GM18861 (cell line): ENCODE data around the gene GLI2.

ENCODE experiments used
- ATAC-seq: cut with Tn5 transposase; IDR thresholded peaks from one replicate; pipeline ENCODE4 v1.9.1; 2021; ENCODE audit not compliant: unreplicated experiment

Gene GLI2

GRCh38 chr2:120712180-120712681 is 23.4 kb upstream of the GLI2 start:
- no peak for ATAC-seq

DNA sequence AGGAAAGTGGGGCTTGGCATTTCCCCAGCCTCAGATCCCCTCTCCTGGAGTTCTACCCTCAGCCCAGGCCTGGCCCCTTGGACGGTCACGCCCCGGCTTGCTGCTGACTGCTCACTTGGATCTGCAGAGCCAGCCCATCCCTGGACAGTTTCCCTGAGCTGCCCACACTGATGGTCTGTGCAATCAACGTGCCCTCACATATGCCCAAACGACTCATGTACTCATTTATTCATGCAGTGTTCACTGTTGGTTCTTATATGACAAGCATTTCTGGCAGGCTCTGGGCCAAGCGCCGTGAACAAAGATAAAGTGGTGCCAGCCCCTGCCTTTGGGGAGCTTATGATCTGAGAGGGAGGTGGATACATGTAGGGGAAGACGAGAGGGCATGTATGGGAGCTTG is 20.3 kb upstream of the GLI2 start:
- no peak for ATAC-seq

GRCh38 chr2:120715941-120716340 is 19.7 kb upstream of the GLI2 start:
- ATAC-seq, result no peak

GRCh38 chr2:120716641-120717585 is 18.8 kb upstream of the GLI2 start:
- ATAC-seq, result no peak

- no peak for ATAC-seq
Observed at GRCh38 chr2:120719491-120719890, 16.2 kb upstream of the GLI2 start.

GRCh38 chr2:120720231-120720630 is 15.4 kb upstream of the GLI2 start:
- no peak for ATAC-seq

- no peak for ATAC-seq
Observed at GRCh38 chr2:120720746-120721375, 14.8 kb upstream of the GLI2 start.

- no peak for ATAC-seq
Observed at GRCh38 chr2:120722246-120722567, 13.5 kb upstream of the GLI2 start.

- ATAC-seq, result no peak
Observed at GRCh38 chr2:120722568-120723421, 12.9 kb upstream of the GLI2 start.

- ATAC-seq, result no peak
Observed at GRCh38 chr2:120726245-120726644, 9.4 kb upstream of the GLI2 start.

DNA sequence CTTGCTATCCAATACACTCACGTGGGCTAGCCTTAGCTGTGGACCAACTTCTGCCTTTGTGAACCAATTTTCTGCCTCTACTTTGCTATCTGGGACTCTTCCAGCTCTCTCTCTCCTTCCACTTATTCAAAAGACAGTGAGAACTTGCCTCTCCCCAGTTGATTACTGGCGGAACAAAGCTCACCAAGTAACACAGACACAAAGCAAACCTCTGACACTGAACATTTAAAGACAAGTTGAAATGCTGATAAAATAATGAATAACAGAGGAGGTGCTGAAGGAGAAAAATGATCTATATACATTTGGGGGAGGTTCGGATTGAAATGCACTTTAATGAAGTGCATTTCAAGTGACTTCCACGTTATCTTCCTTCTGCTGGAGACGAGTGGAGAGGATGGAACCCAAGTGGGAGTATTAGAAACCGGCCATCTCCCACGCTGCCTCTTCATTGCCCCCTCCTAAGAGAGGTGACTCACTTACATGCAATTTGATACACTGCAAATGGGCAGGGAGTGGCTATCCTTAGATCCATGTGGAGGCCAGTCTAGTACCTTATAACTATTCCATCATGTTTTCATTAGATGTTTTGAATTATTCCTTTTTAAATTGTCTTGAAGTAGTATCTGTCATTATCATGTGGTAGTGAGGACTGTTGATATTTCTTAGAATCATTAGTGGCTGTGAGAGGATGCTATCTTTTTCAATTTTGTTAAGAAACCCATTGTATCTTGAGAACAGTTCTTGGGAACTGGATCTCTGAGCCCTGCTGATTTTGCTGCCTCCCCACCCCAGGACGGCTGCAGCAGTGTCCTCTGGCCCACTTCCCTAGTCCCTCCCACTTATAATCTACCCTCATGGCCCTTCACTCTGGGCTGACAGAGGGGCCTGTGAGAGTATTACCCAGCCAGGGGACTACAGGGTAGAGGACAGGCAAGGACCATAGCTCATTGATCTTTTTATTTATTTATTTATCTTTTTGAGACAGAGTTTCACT is 6.0 kb upstream of the GLI2 start:
- ATAC-seq, result no peak

DNA sequence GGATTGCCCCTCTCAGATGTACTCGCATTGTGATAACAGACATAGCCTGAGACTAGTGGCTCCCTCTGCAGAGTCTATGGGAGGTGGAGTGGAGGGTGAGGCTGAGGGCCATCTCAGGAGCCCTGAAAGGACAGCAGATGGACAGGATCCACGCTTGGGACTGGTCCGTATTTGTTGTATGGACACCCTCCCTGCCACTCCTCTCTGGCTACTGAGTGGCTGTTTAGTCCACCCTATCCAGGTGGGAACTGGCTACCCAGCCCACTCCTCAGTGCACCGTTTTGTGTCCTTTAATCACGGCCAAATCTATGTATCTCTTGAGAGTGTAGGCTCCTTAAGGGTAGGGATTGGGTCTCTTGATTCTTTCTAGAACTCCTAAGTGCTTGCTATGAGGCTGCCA is 4.5 kb upstream of the GLI2 start:
- no peak for ATAC-seq

DNA sequence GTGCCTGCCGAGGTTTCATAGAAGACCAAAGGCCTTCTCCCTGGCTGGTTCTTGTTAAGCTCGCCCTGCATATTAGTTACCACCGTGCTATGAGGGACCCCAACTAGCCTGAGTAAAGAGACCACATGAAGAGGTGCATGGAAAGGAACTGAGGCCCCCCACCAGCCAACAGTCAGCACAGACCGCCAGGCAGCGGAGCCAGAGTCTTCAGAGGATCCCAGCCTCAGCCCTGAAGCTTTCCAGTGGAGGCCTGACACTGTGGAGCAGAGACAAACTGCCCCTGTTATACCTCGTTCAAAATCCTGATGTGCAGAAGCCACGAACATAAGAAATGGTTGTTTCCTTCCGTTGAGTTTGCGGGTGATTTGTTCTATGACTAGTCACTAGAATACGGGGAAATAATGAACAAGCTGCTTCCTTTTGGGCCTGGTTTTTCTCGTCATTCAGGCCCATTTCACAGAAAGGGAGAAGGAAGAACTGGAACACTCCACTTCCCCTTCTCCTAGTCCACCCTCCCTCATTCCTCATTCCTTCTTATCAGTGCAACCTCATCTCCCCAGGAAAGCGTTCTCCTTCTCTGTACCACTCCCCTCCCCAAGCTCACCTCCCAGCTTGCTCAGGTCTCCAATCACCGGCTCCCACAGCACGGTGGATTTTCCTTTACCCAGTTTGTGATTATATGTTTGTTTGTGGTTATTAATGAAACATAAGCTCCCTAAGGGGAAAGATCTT is 3.0 kb upstream of the GLI2 start:
- no peak for ATAC-seq

GRCh38 chr2:120733238-120733932 is 2.3 kb upstream of the GLI2 start:
- ATAC-seq, result no peak

GRCh38 chr2:120734930-120735651 is 577 bp upstream of the GLI2 start:
- ATAC-seq, result no peak

DNA sequence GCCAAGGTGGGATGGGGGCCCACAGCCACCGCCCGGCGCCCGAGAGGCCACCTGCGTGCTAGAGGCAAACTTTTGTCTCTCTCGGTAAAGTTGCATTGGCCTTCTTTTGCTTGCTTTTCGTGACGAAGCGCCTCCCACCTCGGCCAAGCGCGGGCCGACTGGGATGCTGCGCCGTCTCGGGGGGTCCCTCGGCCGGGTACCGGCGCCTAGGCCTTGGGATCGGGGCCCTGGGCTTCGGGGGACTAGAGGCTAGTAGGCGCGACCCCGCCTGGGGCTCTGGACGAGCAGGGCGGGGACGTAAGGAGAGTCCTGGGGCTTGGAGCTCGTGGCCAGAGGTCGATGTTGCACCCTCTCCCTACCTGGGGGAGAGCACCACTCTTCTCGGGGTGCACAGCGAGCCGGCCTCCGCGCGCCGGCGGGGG is 545 bp downstream of the GLI2 start:
- no peak for ATAC-seq

DNA sequence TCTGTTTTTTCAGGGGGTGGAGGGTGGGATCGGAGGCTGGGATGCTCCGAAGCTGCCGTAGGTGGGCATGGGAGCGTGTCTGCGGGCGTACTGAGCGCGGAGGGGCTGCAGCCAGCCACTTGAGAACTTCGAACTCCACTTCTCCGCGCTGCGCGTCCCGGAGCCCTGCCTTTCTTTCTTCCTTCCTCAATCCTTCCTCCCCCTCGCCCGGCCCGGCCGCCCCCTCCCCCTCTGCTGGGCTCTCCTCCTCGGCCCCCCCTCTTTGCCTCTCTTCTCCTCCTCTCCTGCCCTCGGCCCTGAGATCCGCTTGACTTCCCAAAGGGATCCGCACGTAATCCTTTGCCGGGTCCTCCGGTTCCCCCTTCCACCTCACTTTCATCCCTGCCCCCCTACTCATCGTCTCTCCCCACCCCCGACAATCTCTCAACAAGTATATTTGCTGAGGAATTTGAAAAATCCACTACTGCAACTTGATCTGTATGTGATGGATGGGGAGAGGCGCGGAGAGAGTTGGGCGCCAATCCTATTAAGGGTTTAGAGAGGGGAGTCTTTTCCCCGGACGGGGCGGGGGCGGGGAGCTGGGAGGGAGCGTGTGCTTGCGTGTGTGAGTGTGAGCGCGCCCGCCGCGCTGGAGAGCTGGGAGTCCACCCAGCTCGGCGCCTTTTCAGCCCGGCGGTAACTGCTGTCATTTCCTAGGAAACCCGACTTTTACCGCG is 1.1 kb downstream of the GLI2 start:
- ATAC-seq, result no peak
